SH-SY5Y (cell line): ENCODE measurements around the gene DOCK2.

Source experiments
- GATA2 ChIP-seq: IDR thresholded peaks from 2 replicates; pipeline ENCODE4 v1.6.1; 2011; ENCODE audit warnings: mild to moderate bottlenecking, low read depth, low read length
- GATA3 ChIP-seq: IDR thresholded peaks from 2 replicates; pipeline ENCODE4 v1.6.1; 2011; ENCODE audit warnings: low read depth, mild to moderate bottlenecking, low read length, moderate library complexity

DNA sequence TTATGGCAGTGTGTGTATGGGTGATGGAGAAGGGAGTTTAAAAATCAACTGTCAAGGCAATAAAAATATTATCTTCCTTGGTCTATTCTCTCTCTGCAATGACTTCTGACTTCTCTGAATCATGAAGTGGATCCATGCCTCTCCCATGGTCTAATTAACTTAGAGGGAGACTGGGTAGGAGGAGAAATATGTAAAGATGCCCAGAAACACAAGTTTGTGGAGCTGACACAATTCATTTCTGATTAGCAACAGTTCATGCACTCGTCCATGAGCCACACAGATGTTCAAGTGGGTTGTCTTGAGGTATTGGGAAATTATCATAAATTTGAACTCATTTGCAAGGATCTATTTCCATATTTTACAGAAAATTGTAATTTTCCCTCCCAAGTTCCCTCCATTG is 305.1 kb downstream of the DOCK2 start:
- TF ChIP-seq GATA2 (no peak), GATA3 (no peak)
